A673 (cell line): ENCODE measurements around the gene B4GALT4. TPM values are rescaled to one million over a fixed set of nuclear protein-coding genes. Genes with fewer than 3 reads are reported as not detected.

Experiments
- BruUV-seq: library from RNA; stranded (reverse); fragments of 400-500 nt; replicated peaks from 2 replicates; lab custom pipeline; 2021; lab: Mats Ljungman, UMichigan
- CTCF ChIA-PET: fragments of 300-600 bp; sonication (Branson Sonifier 250); formaldehyde crosslinking; loops from one replicate; lab custom pipeline; 2022; ENCODE audit warnings: antibody characterized with exemption; lab: Charles Lee
- POLR2A ChIA-PET: fragments of 300-600 bp; sonication (Branson Sonifier 250); formaldehyde crosslinking; loops from one replicate; lab custom pipeline; 2022; ENCODE audit warnings: antibody characterized with exemption; ENCODE audit not compliant: low non-redundant PET; lab: Charles Lee
- DNase-seq: peaks from one replicate; pipeline ENCODE4 v3.0.0-alpha.2; 2015; ENCODE audit warnings: low spot score
- H3K27ac ChIP-seq: fragments of 200-600 bp; sonication (generic); 2 replicates; pipeline ENCODE4 v1.5.1; 2016; ENCODE audit warnings: mixed run types, low read depth, mild to moderate bottlenecking, mixed read lengths, antibody characterized with exemption, low read length; ENCODE audit not compliant: poor library complexity, severe bottlenecking
- H3K27me3 ChIP-seq: fragments of 200-600 bp; sonication (generic); replicated peaks from 2 replicates; pipeline ENCODE4 v1.6.1; 2017; ENCODE audit warnings: mixed run types, low read depth, mild to moderate bottlenecking, mixed read lengths, antibody characterized with exemption, low read length; ENCODE audit not compliant: insufficient read depth, poor library complexity
- H3K36me3 ChIP-seq: fragments of 200-600 bp; sonication (generic); 2 replicates; pipeline ENCODE4 v1.6.1; 2016; ENCODE audit warnings: mixed run types, mild to moderate bottlenecking, mixed read lengths, antibody characterized with exemption, low read length; ENCODE audit not compliant: insufficient read depth, poor library complexity, severe bottlenecking
- H3K4me1 ChIP-seq: fragments of 200-600 bp; sonication (generic); 2 replicates; pipeline ENCODE4 v1.6.1; 2017; ENCODE audit warnings: mixed run types, mild to moderate bottlenecking, mixed read lengths, antibody characterized with exemption, low read length; ENCODE audit not compliant: insufficient read depth, poor library complexity, severe bottlenecking
- H3K4me3 ChIP-seq: fragments of 200-600 bp; sonication (generic); 2 replicates; pipeline ENCODE4 v1.5.1; 2016; ENCODE audit warnings: low read depth, mixed run types, mild to moderate bottlenecking, mixed read lengths, low read length; ENCODE audit not compliant: poor library complexity, severe bottlenecking
- H3K9me3 ChIP-seq: fragments of 200-600 bp; sonication (generic); 2 replicates; pipeline ENCODE4 v1.6.1; 2016; ENCODE audit warnings: mixed run types, low read depth, mild to moderate bottlenecking, mixed read lengths, antibody characterized with exemption, low read length; ENCODE audit not compliant: poor library complexity, severe bottlenecking
- EZH2 ChIP-seq: fragments of 200-600 bp; sonication (generic); IDR thresholded peaks from 2 replicates; pipeline ENCODE4 v1.6.1; 2017; ENCODE audit warnings: borderline replicate concordance, low read depth, mild to moderate bottlenecking, mixed read lengths, antibody characterized with exemption, low read length; ENCODE audit not compliant: poor library complexity, severe bottlenecking
- intact Hi-C: fragments of 100-400 bp; cut with micrococcal nuclease; formaldehyde crosslinking; loops from one replicate; pipeline ENCODE4 v1.10.0; 2022; ENCODE audit not compliant: unreplicated experiment
- total RNA-seq: library from RNA; stranded (reverse); gene quantifications from 2 replicates; pipeline ENCODE4 v1.2.3, GENCODE V29; 2021
- TF ChIP-seq, protein P1 (sequence below): fragments of 300-800, 200-600 bp; sonication (generic); conservative IDR thresholded peaks from 2 replicates; pipeline ENCODE4 v1.5.1; 2017; ENCODE audit warnings: low read depth, mild to moderate bottlenecking, antibody characterized with exemption, low read length, moderate library complexity, mixed read lengths

Gene B4GALT4
- total RNA-seq, 1 experiment from 2014 or later, result 10.8 TPM

DNA sequence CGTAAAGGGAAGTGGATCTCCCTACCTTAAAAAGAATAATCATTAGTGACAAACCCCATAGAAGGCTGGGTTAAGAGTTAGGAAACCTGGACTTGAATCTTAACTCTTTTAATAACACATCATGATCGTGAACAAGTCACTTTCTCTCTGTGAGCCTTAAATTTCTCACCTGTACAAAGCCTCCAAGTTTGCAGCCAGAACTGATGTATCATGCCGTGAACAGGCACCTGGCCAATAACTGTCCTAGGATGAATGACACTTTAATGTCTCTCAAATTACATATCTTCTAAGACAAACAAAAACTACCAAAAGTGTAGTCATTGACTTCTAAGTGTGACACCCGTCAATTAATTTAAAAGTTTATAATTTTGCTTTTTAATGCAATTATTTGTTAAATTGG is 63.4 kb downstream of the B4GALT4 start:
- H3K36me3 ChIP-seq, result no peaks in the 10 kb centered on the region
- intact Hi-C loops, result no loop called here

DNA sequence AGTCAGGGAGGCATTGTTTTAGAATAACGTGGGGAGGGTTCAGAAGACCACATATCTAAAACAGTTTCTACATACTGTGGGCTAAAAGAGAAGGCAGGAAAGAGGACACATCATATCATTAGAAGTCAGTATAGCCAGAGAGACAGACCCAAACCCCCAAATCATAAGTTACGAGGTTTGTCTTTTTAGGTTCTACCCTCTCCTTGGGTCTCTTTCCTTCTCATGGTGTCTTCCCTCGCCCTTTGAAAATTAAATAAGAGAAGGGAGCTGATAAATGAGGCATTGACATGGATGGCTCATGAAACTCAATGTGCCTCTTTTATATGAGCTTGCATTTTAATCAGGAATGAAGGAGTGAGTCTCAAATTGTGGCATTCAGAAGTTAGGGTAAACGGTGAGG is 63.9 kb downstream of the B4GALT4 start:
- intact Hi-C loops, result no loop called here
- BruUV-seq, result no TSS peak
- no peak overlapping the region for H3K27ac ChIP-seq

More for the DNA sequence above, 63.4 kb downstream of the B4GALT4 start:
- ChIA-PET POLR2A (interaction anchor here (0.6 kb wide), 1 partner anchor 719 kb away, joined by 3 read pairs; no protein-coding TSS in a partner anchor), CTCF (no interaction called here)
- TF ChIP-seq, protein P1, sequence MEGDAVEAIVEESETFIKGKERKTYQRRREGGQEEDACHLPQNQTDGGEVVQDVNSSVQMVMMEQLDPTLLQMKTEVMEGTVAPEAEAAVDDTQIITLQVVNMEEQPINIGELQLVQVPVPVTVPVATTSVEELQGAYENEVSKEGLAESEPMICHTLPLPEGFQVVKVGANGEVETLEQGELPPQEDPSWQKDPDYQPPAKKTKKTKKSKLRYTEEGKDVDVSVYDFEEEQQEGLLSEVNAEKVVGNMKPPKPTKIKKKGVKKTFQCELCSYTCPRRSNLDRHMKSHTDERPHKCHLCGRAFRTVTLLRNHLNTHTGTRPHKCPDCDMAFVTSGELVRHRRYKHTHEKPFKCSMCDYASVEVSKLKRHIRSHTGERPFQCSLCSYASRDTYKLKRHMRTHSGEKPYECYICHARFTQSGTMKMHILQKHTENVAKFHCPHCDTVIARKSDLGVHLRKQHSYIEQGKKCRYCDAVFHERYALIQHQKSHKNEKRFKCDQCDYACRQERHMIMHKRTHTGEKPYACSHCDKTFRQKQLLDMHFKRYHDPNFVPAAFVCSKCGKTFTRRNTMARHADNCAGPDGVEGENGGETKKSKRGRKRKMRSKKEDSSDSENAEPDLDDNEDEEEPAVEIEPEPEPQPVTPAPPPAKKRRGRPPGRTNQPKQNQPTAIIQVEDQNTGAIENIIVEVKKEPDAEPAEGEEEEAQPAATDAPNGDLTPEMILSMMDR, result no peak
- TF ChIP-seq EZH2, result no peak
- Histone ChIP-seq H3K4me1 (no peaks in the 10 kb centered on the region), H3K27ac (no peak overlapping the region), H3K9me3 (no peaks in the 10 kb centered on the region), H3K27me3 (peaks cover 13% of the 10 kb centered on the region), H3K4me3 (no peak overlapping the region)
- no peak for DNase-seq
- BruUV-seq, result no TSS peak

DNA sequence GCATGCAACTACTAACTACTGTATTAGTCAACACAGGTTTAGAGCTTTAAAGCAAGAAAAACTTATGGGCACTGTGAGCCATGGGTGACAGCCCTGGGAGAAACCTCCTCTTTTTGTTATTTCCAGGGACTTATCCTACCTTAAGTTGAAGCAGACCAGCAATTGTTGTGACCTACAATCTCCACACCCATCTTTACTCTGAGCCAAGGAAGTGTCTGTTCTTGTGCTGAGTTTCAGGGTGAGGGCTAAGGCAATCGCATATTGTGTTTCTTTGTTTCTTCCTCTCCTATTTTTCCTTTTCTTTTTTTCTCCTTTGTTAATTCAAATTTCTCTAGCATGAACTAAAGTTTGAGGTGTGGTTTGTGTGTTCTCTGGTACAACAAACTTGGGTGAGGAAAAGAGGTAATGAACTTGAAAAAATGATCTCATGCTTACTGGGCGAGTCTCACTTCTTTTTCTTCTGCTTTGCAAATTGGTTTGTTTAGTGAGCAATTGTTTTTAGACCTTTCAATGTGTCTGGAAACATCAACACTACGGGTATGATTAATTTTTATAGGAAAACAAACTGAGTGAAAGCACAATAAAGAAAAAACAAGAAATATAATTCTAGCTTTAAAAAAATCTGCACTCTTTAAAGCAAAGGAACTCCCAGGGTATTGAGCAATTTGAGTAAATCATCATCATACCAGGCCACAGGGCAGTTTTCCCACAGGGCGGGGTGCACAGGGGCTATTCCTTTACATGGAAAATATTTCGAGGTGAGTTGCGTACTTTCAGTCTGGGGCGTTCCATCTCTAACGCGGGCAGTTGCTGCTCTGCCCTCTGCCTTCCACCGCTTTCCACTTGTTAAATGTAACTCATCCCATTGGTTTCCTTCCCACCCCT is 64.6 kb downstream of the B4GALT4 start:
- no TSS peak for BruUV-seq
- intact Hi-C loops, result no loop called here
- POLR2A ChIA-PET, result no interaction called here

More for the DNA sequence above, 63.9 kb downstream of the B4GALT4 start:
- no peak for DNase-seq
- no peak overlapping the region for H3K4me3 ChIP-seq
- H3K9me3 ChIP-seq, result no peaks in the 10 kb centered on the region
- ChIA-PET POLR2A (no interaction called here), CTCF (no interaction called here)
- TF ChIP-seq EZH2, result no peak
- TF ChIP-seq, protein P1, result no peak
- no peaks in the 10 kb centered on the region for H3K36me3 ChIP-seq
- H3K27me3 ChIP-seq, result peaks cover 13% of the 10 kb centered on the region
- no peaks in the 10 kb centered on the region for H3K4me1 ChIP-seq

More for the DNA sequence above, 64.6 kb downstream of the B4GALT4 start:
- CTCF ChIA-PET, result no interaction called here
- Histone ChIP-seq H3K4me1 (no peaks in the 10 kb centered on the region), H3K36me3 (no peaks in the 10 kb centered on the region), H3K4me3 (no peak overlapping the region), H3K9me3 (no peaks in the 10 kb centered on the region), H3K27ac (no peak overlapping the region), H3K27me3 (peaks cover 13% of the 10 kb centered on the region)
- TF ChIP-seq EZH2, result no peak
- TF ChIP-seq, protein P1, result no peak
- DNase-seq, result no peak
